HepG2 (cell line): ENCODE measurements around the gene PAMR1.

Source experiments
- BHLHE40 ChIP-seq: IDR thresholded peaks from 2 replicates; pipeline ENCODE4 v1.6.1; 2011; ENCODE audit warnings: low read length, improper control_type of control experiment
- CCDC6 ChIP-seq: sonication (generic); formaldehyde crosslinking; IDR thresholded peaks from 2 replicates; pipeline ENCODE4 v1.8.1; 2022; ENCODE audit warnings: mild to moderate bottlenecking, missing genetic modification reagents, moderate library complexity
- CHD2 ChIP-seq: IDR thresholded peaks from 2 replicates; pipeline ENCODE4 v1.6.1; 2011; ENCODE audit warnings: low read depth, low read length, improper control_type of control experiment
- CTCF ChIP-seq: sonication (generic); formaldehyde crosslinking; IDR thresholded peaks from 2 replicates; pipeline ENCODE4 v1.5.0; 2020; ENCODE audit warnings: mild to moderate bottlenecking, missing genetic modification reagents, moderate library complexity
- EZH2 ChIP-seq: conservative IDR thresholded peaks from 2 replicates; pipeline ENCODE4 v1.6.1; 2012; ENCODE audit warnings: mild to moderate bottlenecking, low read depth, low read length, moderate library complexity
- ISX ChIP-seq: sonication (generic); formaldehyde crosslinking; conservative IDR thresholded peaks from 2 replicates; pipeline ENCODE4 v1.5.0; 2020; ENCODE audit warnings: missing genetic modification reagents
- KLF16 ChIP-seq, 2 experiments: sonication (generic) in 1 of 2; formaldehyde crosslinking in 1 of 2; IDR thresholded peaks; 2 replicates each; pipeline versions ENCODE4 v1.6.1 to v1.8.0; 2016 to 2023; ENCODE audit warnings: missing genetic modification reagents in 2 of 2, missing compliant biosample characterization in 1 of 2
- MLLT10 ChIP-seq: sonication (generic); formaldehyde crosslinking; IDR thresholded peaks from 2 replicates; pipeline ENCODE4 v1.4.0; 2020; ENCODE audit warnings: missing genetic modification reagents
- NR1H2 ChIP-seq: sonication (generic); formaldehyde crosslinking; IDR thresholded peaks from 2 replicates; pipeline ENCODE4 v1.8.1; 2022; ENCODE audit warnings: low read depth, missing genetic modification reagents, borderline replicate concordance
- PLSCR1 ChIP-seq: sonication (generic); formaldehyde crosslinking; IDR thresholded peaks from 2 replicates; pipeline ENCODE4 v1.5.0; 2020; ENCODE audit warnings: missing genetic modification reagents, mild to moderate bottlenecking, borderline replicate concordance
- PPARG ChIP-seq: conservative IDR thresholded peaks from 2 replicates; pipeline ENCODE4 v1.6.1; 2016; ENCODE audit warnings: missing biosample characterization, missing genetic modification reagents
- YY1 ChIP-seq: IDR thresholded peaks from 2 replicates; pipeline ENCODE4 v1.6.1; 2011; ENCODE audit warnings: low read length, low read depth, moderate library complexity, mild to moderate bottlenecking; ENCODE audit not compliant: insufficient read depth, insufficient replicate concordance
- ZNF362 ChIP-seq: sonication (generic); formaldehyde crosslinking; IDR thresholded peaks from 2 replicates; pipeline ENCODE4 v1.4.0; 2020; ENCODE audit warnings: missing genetic modification reagents, mild to moderate bottlenecking, borderline replicate concordance

- no peak for TF ChIP-seq CCDC6
- TF ChIP-seq BHLHE40 = no peak
- no peak for TF ChIP-seq CTCF (CRISPR knock-in tag)
- no peak for TF ChIP-seq MLLT10 (CRISPR knock-in tag)
- no peak for TF ChIP-seq KLF16 (CRISPR knock-in tag; IDR thresholded peaks at IDR 0.05)
- no peak for TF ChIP-seq CHD2
- TF ChIP-seq ISX (CRISPR knock-in tag) = no peak
- TF ChIP-seq NR1H2 = no peak
- no peak for TF ChIP-seq ZNF362
- TF ChIP-seq EZH2 = no peak
- no peak for TF ChIP-seq PLSCR1 (CRISPR knock-in tag)
- TF ChIP-seq PPARG (CRISPR knock-in tag) = no peak
- TF ChIP-seq YY1 = no peak
These were observed 50.7 kb downstream of the PAMR1 start for GRCh38 chr11:35474688-35475087.
